PC-3 (cell line): ENCODE results near the gene PLXNA4. TPM values are rescaled to one million over a fixed set of nuclear protein-coding genes. Genes with fewer than 3 reads are reported as not detected.

ENCODE experiments used
- ATAC-seq: fragments of 200-7000 bp; cut with Tn5 transposase; 2 replicates; pipeline ENCODE4 v1.9.1; 2020; ENCODE audit warnings: mild to moderate bottlenecking, moderate library complexity
- BruUV-seq: library from RNA; stranded (reverse); fragments of 400-500 nt; replicated peaks from 2 replicates; lab custom pipeline; 2021; lab: Mats Ljungman, UMichigan
- CTCF ChIA-PET: fragments of 300-600 bp; sonication (Branson Sonifier 250); formaldehyde crosslinking; loops from one replicate; lab custom pipeline; 2022; ENCODE audit warnings: antibody characterized with exemption; lab: Charles Lee
- POLR2A ChIA-PET: fragments of 300-600 bp; sonication (Branson Sonifier 250); formaldehyde crosslinking; loops from one replicate; lab custom pipeline; 2022; ENCODE audit warnings: antibody characterized with exemption; ENCODE audit not compliant: unreplicated experiment; lab: Charles Lee
- DNase-seq: peaks from one replicate; pipeline ENCODE4 v3.0.0-alpha.2; 2015
- H2AFZ ChIP-seq: fragments of 300-600 bp; sonication (generic); 2 replicates; pipeline ENCODE4 v1.6.0; 2016; ENCODE audit warnings: antibody characterized with exemption, low read length
- H3F3A ChIP-seq: fragments of 300-600 bp; sonication (generic); one replicate; pipeline ENCODE4 v1.6.0; 2017; ENCODE audit warnings: antibody characterized with exemption, low read length, control low read depth, mild to moderate bottlenecking; ENCODE audit not compliant: unreplicated experiment
- H3K27ac ChIP-seq: fragments of 300-600 bp; sonication (generic); 2 replicates; pipeline ENCODE4 v1.5.1; 2016; ENCODE audit warnings: mild to moderate bottlenecking, low read length
- H3K27me3 ChIP-seq: fragments of 300-600 bp; sonication (generic); 2 replicates; pipeline ENCODE4 v1.6.1; 2016; ENCODE audit warnings: low read length, mixed read lengths
- H3K36me3 ChIP-seq: fragments of 300-600 bp; sonication (generic); 2 replicates; pipeline ENCODE4 v1.6.1; 2016; ENCODE audit warnings: low read depth, mixed run types, low read length, mixed read lengths
- H3K4me1 ChIP-seq: fragments of 300-600 bp; sonication (generic); 2 replicates; pipeline ENCODE4 v1.5.1; 2016; ENCODE audit warnings: low read length; ENCODE audit not compliant: insufficient read depth
- H3K4me2 ChIP-seq: fragments of 300-600 bp; sonication (generic); 2 replicates; pipeline ENCODE4 v1.6.0; 2016; ENCODE audit warnings: low read length
- H3K4me3 ChIP-seq: fragments of 300-600 bp; sonication (generic); 2 replicates; pipeline ENCODE4 v1.5.1; 2016; ENCODE audit warnings: mild to moderate bottlenecking, low read length, mixed read lengths
- H3K79me2 ChIP-seq: fragments of 300-600 bp; sonication (generic); 2 replicates; pipeline ENCODE4 v1.6.1; 2017; ENCODE audit warnings: low read length, mixed read lengths
- H3K9ac ChIP-seq: fragments of 300-600 bp; sonication (generic); 2 replicates; pipeline ENCODE4 v1.6.0; 2016; ENCODE audit warnings: mild to moderate bottlenecking, low read length
- H3K9me2 ChIP-seq: fragments of 300-600 bp; sonication (generic); replicated peaks from 2 replicates; pipeline ENCODE4 v1.6.1; 2016; ENCODE audit warnings: mixed run types, low read length, mixed read lengths
- H3K9me3 ChIP-seq: fragments of 300-600 bp; sonication (generic); 2 replicates; pipeline ENCODE4 v1.6.1; 2016; ENCODE audit warnings: low read length, mixed read lengths
- H4K20me1 ChIP-seq: fragments of 300-600 bp; sonication (generic); 2 replicates; pipeline ENCODE4 v1.6.1; 2016; ENCODE audit warnings: low read length, mixed read lengths
- EZH2 ChIP-seq: fragments of 300-600 bp; sonication (generic); IDR thresholded peaks from one replicate; pipeline ENCODE4 v1.6.1; 2017; ENCODE audit warnings: antibody characterized with exemption, mild to moderate bottlenecking, low read length; ENCODE audit not compliant: unreplicated experiment
- EZH2phosphoT487 ChIP-seq: fragments of 300-600 bp; sonication (generic); IDR thresholded peaks from 2 replicates; pipeline ENCODE4 v1.6.1; 2018; ENCODE audit warnings: mild to moderate bottlenecking, antibody characterized with exemption, low read length, borderline replicate concordance
- intact Hi-C: fragments of 100-400 bp; cut with micrococcal nuclease; formaldehyde crosslinking; loops from 2 replicates; pipeline ENCODE4 v1.9.0; 2023
- total RNA-seq: library from RNA; depleted of rRNA; stranded (reverse); fragments of >200 nt; gene quantifications from 2 replicates; pipeline ENCODE4 v1.2.3, GENCODE V29; 2014
- TF ChIP-seq, protein P1 (sequence below): fragments of 300-600 bp; sonication (generic); conservative IDR thresholded peaks from 2 replicates; pipeline ENCODE4 v1.5.1; 2017; ENCODE audit warnings: antibody characterized with exemption, low read depth, mild to moderate bottlenecking, low read length

Gene PLXNA4
- total RNA-seq, 1 experiment from 2014 or later, result 1.2 TPM

DNA sequence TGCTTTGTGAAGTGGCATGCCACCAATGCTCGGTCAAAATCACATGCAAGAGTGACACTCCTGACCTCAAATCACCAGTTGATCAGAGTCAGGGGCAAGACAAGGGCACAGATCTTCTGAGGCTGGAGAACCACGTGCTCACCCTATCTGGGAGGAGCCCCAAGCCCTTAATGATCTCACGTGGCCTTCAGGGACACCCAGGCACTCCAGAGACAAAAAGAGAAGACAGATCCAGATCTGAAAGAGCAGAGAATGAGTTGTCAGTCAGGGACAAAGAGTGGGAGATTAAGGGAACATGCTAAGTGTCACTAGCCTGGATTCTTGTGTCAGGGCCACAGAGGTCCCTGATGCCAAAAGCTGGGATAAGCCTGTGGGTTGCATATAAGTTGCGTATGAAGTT is 134.3 kb downstream of the PLXNA4 start:
- no TSS peak for BruUV-seq
- Histone ChIP-seq H3K4me1 (no peaks in the 10 kb centered on the region), H3K9me2 (no peaks in the 10 kb centered on the region), H2AFZ (no peak overlapping the region), H3K36me3 (no peaks in the 10 kb centered on the region), H4K20me1 (no peaks in the 10 kb centered on the region), H3K79me2 (no peaks in the 10 kb centered on the region), H3K9ac (no peak overlapping the region), H3K4me2 (no peak overlapping the region), H3F3A (no peaks in the 10 kb centered on the region), H3K27me3 (no peaks in the 10 kb centered on the region), H3K4me3 (no peak overlapping the region), H3K27ac (no peak overlapping the region), H3K9me3 (no peaks in the 10 kb centered on the region)
- ATAC-seq (no peak), DNase-seq (no peak)
- intact Hi-C loops, result no loop called here
- CTCF ChIA-PET, result interaction anchor here (0.6 kb wide), 1 partner anchor 954 kb away, joined by 4 read pairs; no protein-coding TSS in a partner anchor
- no peak for TF ChIP-seq EZH2
- no peak for TF ChIP-seq EZH2phosphoT487
- TF ChIP-seq, protein P1, sequence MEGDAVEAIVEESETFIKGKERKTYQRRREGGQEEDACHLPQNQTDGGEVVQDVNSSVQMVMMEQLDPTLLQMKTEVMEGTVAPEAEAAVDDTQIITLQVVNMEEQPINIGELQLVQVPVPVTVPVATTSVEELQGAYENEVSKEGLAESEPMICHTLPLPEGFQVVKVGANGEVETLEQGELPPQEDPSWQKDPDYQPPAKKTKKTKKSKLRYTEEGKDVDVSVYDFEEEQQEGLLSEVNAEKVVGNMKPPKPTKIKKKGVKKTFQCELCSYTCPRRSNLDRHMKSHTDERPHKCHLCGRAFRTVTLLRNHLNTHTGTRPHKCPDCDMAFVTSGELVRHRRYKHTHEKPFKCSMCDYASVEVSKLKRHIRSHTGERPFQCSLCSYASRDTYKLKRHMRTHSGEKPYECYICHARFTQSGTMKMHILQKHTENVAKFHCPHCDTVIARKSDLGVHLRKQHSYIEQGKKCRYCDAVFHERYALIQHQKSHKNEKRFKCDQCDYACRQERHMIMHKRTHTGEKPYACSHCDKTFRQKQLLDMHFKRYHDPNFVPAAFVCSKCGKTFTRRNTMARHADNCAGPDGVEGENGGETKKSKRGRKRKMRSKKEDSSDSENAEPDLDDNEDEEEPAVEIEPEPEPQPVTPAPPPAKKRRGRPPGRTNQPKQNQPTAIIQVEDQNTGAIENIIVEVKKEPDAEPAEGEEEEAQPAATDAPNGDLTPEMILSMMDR, result no peak
- POLR2A ChIA-PET, result no interaction called here

DNA sequence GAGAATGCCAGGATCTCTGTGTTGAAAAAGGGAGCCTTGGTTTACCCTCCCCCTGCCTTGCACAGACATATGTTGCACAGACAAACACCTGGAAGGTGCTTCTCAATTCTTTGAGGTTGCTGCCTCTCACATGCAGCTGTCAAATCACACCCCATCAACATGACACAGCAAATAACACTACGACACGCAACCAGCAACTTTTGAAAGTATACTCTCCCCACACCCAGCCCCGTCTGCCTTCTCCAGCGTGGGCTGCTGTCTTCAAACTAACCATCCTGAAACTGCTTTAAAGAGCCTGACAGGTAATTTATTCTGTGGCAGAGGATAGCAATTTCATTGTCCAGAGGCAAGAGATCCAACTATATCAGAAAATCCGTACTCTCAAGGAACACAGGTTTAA is 136.1 kb downstream of the PLXNA4 start:
- POLR2A ChIA-PET, result no interaction called here

DNA sequence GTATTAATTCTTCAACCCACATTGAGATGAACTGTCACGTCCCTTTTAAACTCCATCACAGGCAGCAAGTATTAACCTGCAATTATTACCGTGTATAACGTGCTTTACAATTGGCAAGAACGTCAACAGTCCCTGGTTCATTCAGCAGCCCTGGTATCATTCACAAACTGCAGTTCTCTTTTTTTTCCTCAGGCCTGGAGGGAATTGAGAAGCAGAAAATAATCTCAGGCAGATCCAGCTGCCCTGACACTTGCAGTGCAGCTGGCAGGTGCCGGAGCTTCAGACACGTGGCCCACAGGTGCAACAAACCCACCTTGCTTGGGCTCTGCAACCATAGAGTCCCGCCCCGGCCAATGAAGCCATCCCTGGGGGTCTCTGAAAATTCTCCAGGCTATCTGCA is 137.3 kb downstream of the PLXNA4 start:
- Histone ChIP-seq H3K27ac (no peak overlapping the region), H3K4me1 (no peaks in the 10 kb centered on the region), H3K79me2 (no peaks in the 10 kb centered on the region), H3K9ac (no peak overlapping the region), H3K27me3 (no peaks in the 10 kb centered on the region), H2AFZ (no peak overlapping the region), H4K20me1 (no peaks in the 10 kb centered on the region), H3K36me3 (no peaks in the 10 kb centered on the region), H3K9me3 (no peaks in the 10 kb centered on the region), H3K4me3 (no peak overlapping the region), H3F3A (no peaks in the 10 kb centered on the region), H3K9me2 (no peaks in the 10 kb centered on the region), H3K4me2 (no peak overlapping the region)
- no peak for DNase-seq
- no TSS peak for BruUV-seq
- TF ChIP-seq EZH2 (no peak), EZH2phosphoT487 (no peak)
- TF ChIP-seq, protein P1, result no peak
- intact Hi-C loops, result no loop called here
- ChIA-PET POLR2A (no interaction called here), CTCF (no interaction called here)
- ATAC-seq, result no peak

More for the DNA sequence above, 136.1 kb downstream of the PLXNA4 start:
- no peaks in the 10 kb centered on the region for H3K9me3 ChIP-seq
- no TSS peak for BruUV-seq
- H3K4me3 ChIP-seq, result no peak overlapping the region
- H3K4me1 ChIP-seq, result no peaks in the 10 kb centered on the region
- no peaks in the 10 kb centered on the region for H3K36me3 ChIP-seq
- CTCF ChIA-PET, result no interaction called here
- H3K9ac ChIP-seq, result no peak overlapping the region
- no peaks in the 10 kb centered on the region for H3K9me2 ChIP-seq
- no peak overlapping the region for H3K27ac ChIP-seq
- H2AFZ ChIP-seq, result no peak overlapping the region
- no peak overlapping the region for H3K4me2 ChIP-seq
- DNase-seq (no peak), ATAC-seq (no peak)
- H4K20me1 ChIP-seq, result no peaks in the 10 kb centered on the region
- no peaks in the 10 kb centered on the region for H3K79me2 ChIP-seq
- TF ChIP-seq, protein P1, result no peak
- TF ChIP-seq EZH2, result no peak
- TF ChIP-seq EZH2phosphoT487, result no peak
- H3K27me3 ChIP-seq, result no peaks in the 10 kb centered on the region
- intact Hi-C loops, result no loop called here
- no peaks in the 10 kb centered on the region for H3F3A ChIP-seq
